Non-pigmented ciliary epithelial cell (primary cell): Measurements from ENCODE around the gene MYO3B.

ENCODE experiments used
- DNase-seq: peaks from one replicate; pipeline ENCODE4 v3.0.0-alpha.2; 2010; ENCODE audit warnings: low read depth

The MYO3B gene

GRCh38 chr2:170235860-170236679 lies 58.1 kb downstream of the MYO3B start:
- no peak for DNase-seq

- DNase-seq, result no peak
These were observed 58.7 kb downstream of the MYO3B start for GRCh38 chr2:170236680-170237047.

GRCh38 chr2:170237572-170238120 lies 59.7 kb downstream of the MYO3B start:
- DNase-seq, result no peak

GRCh38 chr2:170238776-170239175 lies 60.8 kb downstream of the MYO3B start:
- no peak for DNase-seq

- no peak for DNase-seq
These were observed 62.7 kb downstream of the MYO3B start for GRCh38 chr2:170240629-170241028.

- no peak for DNase-seq
These were observed 63.8 kb downstream of the MYO3B start for GRCh38 chr2:170241756-170242155.

GRCh38 chr2:170243118-170243837 lies 65.3 kb downstream of the MYO3B start:
- no peak for DNase-seq

- no peak for DNase-seq
These were observed 66.0 kb downstream of the MYO3B start for GRCh38 chr2:170243898-170244297.

GRCh38 chr2:170244555-170244954 lies 66.6 kb downstream of the MYO3B start:
- DNase-seq, result no peak

GRCh38 chr2:170245312-170245711 lies 67.4 kb downstream of the MYO3B start:
- DNase-seq, result no peak

GRCh38 chr2:170247333-170247732 lies 69.4 kb downstream of the MYO3B start:
- DNase-seq, result no peak

- no peak for DNase-seq
These were observed 70.0 kb downstream of the MYO3B start for GRCh38 chr2:170247882-170248393.

GRCh38 chr2:170248574-170249393 lies 70.8 kb downstream of the MYO3B start:
- DNase-seq, result no peak

GRCh38 chr2:170249761-170250160 lies 71.8 kb downstream of the MYO3B start:
- DNase-seq, result no peak

GRCh38 chr2:170250584-170250983 lies 72.6 kb downstream of the MYO3B start:
- DNase-seq, result no peak

- no peak for DNase-seq
These were observed 74.5 kb downstream of the MYO3B start for GRCh38 chr2:170252414-170252813.

- no peak for DNase-seq
These were observed 75.8 kb downstream of the MYO3B start for GRCh38 chr2:170253721-170254230.

- no peak for DNase-seq
These were observed 76.4 kb downstream of the MYO3B start for GRCh38 chr2:170254293-170254732.

GRCh38 chr2:170255137-170255536 lies 77.2 kb downstream of the MYO3B start:
- DNase-seq, result no peak

GRCh38 chr2:170255971-170256370 lies 78.0 kb downstream of the MYO3B start:
- peak; percentile 18 for DNase-seq

GRCh38 chr2:170258382-170258781 lies 80.4 kb downstream of the MYO3B start:
- no peak for DNase-seq

GRCh38 chr2:170260188-170260587 lies 82.2 kb downstream of the MYO3B start:
- no peak for DNase-seq
